Stimulated activated memory B cell treated with anti-CD40 and anti-IgM and Interleukin-4, amounts not matched to agents 10 μg/mL and 1 μg/mL and 100 μg/mL, for 72 hours (primary cell): ENCODE data around the gene SLC26A5.

Experiments used
- ATAC-seq: fragments of 150-1000 bp; cut with Tn5 transposase; 2 replicates; pipeline ENCODE4 v1.10.0; 2021
- H3K27ac Mint-ChIP-seq: one replicate; pipeline ENCODE4 v1.8.0; 2022; ENCODE audit warnings: mild to moderate bottlenecking, mixed read lengths
- H3K27me3 Mint-ChIP-seq: one replicate; pipeline ENCODE4 v1.8.0; 2022; ENCODE audit warnings: mixed read lengths
- H3K36me3 Mint-ChIP-seq: one replicate; pipeline ENCODE4 v1.8.0; 2022; ENCODE audit warnings: mixed read lengths
- H3K4me1 Mint-ChIP-seq: one replicate; pipeline ENCODE4 v1.8.0; 2022; ENCODE audit warnings: mixed read lengths
- H3K4me3 Mint-ChIP-seq: one replicate; pipeline ENCODE4 v1.8.0; 2022; ENCODE audit warnings: mild to moderate bottlenecking, moderate library complexity, mixed read lengths
- H3K9me3 Mint-ChIP-seq: one replicate; pipeline ENCODE4 v1.8.0; 2022; ENCODE audit warnings: mixed read lengths

Gene SLC26A5

DNA sequence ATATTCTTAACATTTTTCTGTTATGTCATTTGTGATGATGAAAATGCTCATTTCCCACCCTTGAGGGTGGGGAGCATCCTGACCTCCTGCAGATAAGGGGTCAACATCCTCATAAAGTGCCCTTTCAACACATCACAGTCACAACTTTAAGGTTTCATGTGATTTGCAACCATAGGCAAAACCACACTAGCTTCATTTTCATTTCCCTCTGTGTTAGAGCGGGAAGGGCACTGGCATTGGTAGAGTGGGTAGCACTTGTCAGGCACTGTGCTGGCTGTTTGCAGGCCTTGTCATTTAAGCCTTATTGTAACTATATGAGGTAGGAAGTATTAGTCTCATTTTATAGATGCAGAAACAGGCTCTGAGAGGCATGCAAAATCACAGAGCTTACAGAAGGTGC lies 58.8 kb downstream of the SLC26A5 start:
- Mint-ChIP-seq H3K4me1 (no peaks in the 10 kb centered on the region), H3K27me3 (peaks cover 15% of the 10 kb centered on the region), H3K9me3 (no peaks in the 10 kb centered on the region), H3K36me3 (no peaks in the 10 kb centered on the region), H3K27ac (no peak overlapping the region), H3K4me3 (no peak overlapping the region)
- ATAC-seq, result no peak

DNA sequence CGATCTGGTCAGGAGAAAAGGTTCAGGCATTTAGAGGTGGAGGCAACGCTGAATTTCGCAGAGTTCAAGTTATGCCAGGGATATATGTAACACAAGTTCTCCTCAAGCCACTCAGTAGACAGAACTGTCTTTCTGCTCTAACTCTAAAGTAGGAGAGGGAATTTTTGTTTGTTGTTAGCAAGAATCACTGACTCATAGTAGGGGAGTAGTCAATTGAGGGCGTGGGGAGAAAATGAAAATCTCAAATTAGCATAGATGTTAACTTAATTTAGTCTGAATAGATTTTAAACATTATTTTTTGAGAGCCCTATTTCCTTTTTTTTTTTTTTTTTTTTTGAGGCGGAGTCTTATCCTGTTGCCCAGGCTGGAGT lies 64.0 kb downstream of the SLC26A5 start:
- Mint-ChIP-seq H3K4me1 (no peaks in the 10 kb centered on the region), H3K9me3 (no peaks in the 10 kb centered on the region), H3K36me3 (no peaks in the 10 kb centered on the region), H3K4me3 (no peak overlapping the region), H3K27ac (no peak overlapping the region), H3K27me3 (peaks cover 8% of the 10 kb centered on the region)
- ATAC-seq, result no peak

DNA sequence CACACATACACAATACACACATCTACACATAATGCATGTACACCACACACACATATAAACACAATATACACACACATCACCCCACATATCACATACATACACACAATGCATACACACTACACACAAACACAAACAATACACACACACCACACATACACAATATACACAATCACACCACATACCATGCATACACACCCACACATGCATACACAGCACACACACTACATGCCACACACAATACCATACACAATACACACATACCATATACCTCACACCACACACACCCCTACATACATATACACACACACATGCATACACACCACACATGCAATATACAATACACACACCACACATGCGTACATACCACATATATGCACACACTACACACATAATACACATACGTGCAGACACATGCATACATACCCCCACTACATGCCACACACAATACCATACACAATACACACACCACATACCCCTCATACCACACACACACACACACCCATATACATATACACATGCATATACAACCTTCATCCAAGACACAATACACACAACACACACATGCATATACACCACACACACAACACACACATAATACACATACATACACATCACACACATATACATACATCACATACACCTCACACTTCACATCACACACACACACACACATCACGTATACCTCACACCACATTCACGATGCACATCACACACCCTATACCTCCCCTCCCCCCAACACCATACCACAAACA lies 64.6 kb downstream of the SLC26A5 start:
- Mint-ChIP-seq H3K9me3 (no peaks in the 10 kb centered on the region), H3K4me1 (no peaks in the 10 kb centered on the region), H3K27me3 (peaks cover 8% of the 10 kb centered on the region), H3K27ac (no peak overlapping the region), H3K36me3 (no peaks in the 10 kb centered on the region), H3K4me3 (no peak overlapping the region)
- no peak for ATAC-seq

DNA sequence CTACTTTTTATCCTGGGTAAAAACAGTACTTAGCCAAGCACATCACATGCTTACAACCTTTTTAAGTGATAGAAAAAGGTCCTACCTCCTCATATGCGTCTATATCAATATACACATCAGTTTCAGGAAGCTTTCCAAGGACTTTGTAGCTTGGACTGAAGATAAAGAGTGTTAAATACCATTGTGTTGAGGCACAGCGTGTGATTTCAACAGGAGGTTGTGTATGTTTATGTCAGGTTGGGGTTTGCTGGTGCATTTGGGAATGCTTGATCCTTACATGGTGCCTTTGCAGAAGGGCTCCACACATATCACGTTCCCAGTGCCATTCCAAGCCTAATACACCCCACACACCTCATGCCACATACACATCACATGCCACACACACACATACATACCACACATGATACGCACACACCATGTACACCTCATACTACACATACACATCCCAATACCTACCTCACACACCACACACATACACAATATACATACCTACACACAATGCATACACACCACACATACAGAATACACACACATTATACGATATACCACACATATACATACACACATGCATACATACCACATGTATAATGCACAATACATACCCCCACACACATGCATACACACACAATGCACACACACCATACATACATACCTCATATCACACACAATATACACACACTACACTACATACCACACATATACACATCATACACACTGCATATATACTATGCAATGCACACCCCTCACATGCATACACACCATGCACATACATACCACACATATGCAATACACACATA lies 65.4 kb downstream of the SLC26A5 start:
- no peaks in the 10 kb centered on the region for H3K9me3 Mint-ChIP-seq
- no peak for ATAC-seq
- no peaks in the 10 kb centered on the region for H3K4me1 Mint-ChIP-seq
- H3K4me3 Mint-ChIP-seq, result no peak overlapping the region
- no peaks in the 10 kb centered on the region for H3K36me3 Mint-ChIP-seq
- H3K27ac Mint-ChIP-seq, result no peak overlapping the region
- H3K27me3 Mint-ChIP-seq, result peaks cover 8% of the 10 kb centered on the region

DNA sequence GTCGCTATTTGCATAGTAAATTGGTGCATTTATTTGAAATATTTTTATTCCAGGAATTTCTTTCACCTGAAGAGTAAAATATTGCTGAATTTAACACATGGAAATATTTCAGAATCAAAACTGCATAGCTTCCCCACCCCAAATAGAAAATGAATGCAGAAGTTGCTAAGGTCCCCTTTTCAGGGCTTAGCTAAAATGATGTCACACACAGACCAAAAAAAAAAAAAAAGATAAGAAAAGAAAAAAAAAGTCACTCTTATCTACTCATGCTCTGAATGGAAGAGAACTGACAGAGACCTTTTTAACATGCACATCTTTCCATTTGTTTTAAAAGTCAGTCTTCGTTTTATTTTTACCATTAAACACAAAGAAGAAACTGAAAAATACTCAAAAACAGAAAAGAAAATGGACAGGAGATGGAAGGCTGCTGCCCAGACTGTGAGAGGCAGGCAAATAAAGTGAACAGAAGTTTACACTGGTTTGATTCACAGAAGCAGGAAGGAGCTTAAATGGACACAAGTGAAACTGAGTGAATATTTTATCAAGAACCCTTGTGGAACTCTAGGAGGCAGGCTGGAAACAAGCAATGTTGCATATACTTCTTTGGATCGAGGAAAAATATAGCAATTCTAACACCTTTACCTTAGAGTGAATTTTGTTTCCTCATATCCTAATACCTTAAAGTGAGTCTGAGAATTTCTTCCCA lies 66.6 kb downstream of the SLC26A5 start:
- peaks cover 8% of the 10 kb centered on the region for H3K27me3 Mint-ChIP-seq
- no peak overlapping the region for H3K4me3 Mint-ChIP-seq
- no peak for ATAC-seq
- H3K36me3 Mint-ChIP-seq, result no peaks in the 10 kb centered on the region
- H3K27ac Mint-ChIP-seq, result no peak overlapping the region
- no peaks in the 10 kb centered on the region for H3K4me1 Mint-ChIP-seq
- no peaks in the 10 kb centered on the region for H3K9me3 Mint-ChIP-seq

DNA sequence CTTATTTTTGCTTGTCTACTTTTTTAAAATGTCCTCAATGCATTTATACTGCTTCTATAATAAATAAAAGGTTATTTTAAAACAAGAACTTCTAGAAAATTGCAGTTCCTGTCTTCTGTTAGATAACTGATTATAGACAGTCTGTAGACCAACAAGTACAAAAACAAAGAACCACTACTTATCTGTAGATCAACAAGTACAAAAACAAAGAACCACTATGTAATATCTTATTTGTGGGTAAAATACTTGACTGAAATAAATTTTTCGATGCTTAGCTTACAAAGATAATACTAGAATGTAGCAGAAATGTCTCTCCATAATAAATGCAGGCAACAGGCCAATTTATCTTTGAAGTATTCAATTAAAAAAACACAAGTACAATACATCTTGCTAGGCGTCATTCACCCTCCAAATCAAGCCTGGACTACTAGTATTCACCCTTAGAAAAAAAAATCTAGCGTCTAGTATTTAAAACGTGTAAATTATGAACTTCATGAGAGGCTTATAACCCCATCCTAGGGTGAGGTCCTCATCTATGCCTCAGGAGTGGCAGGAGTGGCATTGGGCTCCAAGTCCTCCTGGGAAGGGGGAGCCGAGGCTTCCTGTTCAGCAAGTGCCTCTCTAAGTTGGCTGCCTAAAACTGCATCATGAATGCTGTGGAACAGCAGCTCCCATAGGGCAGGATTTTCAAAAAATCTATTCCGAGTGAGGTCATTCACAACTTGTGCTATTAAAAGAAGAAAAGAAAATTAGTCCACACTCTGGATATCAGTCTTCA lies 72.0 kb downstream of the SLC26A5 start:
- Mint-ChIP-seq H3K27me3 (peaks cover 8% of the 10 kb centered on the region), H3K9me3 (no peaks in the 10 kb centered on the region), H3K4me3 (no peak overlapping the region), H3K4me1 (no peaks in the 10 kb centered on the region), H3K27ac (no peak overlapping the region), H3K36me3 (peaks cover 8% of the 10 kb centered on the region)
- no peak for ATAC-seq

DNA sequence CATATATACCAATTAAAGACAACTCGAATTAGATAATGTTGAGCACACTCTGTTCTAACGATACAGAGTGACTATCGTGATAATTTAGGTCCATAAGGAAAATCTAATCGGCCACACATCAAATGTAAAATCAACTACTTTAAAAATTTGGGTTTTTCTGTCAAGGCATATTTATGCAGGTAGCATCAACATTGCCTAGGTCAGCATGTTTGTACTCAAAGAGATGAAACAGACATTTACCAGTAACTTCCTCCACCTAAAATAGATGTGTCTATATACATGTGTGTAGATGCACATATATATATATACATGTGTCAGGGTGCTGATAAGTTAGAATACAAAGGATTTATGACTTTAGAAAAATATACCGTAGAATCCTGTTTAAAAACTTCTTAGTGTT lies 76.6 kb downstream of the SLC26A5 start:
- Mint-ChIP-seq H3K27me3 (no peaks in the 10 kb centered on the region), H3K4me3 (no peak overlapping the region), H3K36me3 (peaks cover 38% of the 10 kb centered on the region), H3K9me3 (no peaks in the 10 kb centered on the region), H3K27ac (no peak overlapping the region), H3K4me1 (no peaks in the 10 kb centered on the region)
- ATAC-seq, result no peak

DNA sequence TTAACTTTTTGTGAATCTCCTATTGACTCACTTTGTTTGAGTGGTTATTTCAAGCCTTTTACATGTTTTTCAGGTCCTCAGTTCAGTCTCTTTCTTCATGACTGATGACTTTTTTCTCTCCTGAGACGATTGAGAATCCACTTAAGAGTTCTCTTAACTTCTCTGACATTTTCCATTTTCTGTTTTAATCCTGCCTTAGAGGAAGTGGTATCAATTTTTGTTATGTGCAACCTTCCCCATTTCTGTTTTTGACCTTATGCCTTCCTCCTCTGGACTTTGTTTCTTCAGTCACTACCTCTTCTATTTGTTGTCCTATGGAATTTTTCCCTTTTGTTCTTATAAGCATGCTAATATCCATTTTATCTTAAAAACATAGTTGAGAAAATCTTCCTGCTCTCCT lies 96.2 kb downstream of the SLC26A5 start:
- Mint-ChIP-seq H3K27me3 (no peaks in the 10 kb centered on the region), H3K4me3 (peak overlapping the region; percentile 79), H3K36me3 (peaks cover 33% of the 10 kb centered on the region), H3K27ac (peak overlapping the region; percentile 93), H3K4me1 (peaks cover 46% of the 10 kb centered on the region), H3K9me3 (no peaks in the 10 kb centered on the region)
- peak; percentile 56 for ATAC-seq

DNA sequence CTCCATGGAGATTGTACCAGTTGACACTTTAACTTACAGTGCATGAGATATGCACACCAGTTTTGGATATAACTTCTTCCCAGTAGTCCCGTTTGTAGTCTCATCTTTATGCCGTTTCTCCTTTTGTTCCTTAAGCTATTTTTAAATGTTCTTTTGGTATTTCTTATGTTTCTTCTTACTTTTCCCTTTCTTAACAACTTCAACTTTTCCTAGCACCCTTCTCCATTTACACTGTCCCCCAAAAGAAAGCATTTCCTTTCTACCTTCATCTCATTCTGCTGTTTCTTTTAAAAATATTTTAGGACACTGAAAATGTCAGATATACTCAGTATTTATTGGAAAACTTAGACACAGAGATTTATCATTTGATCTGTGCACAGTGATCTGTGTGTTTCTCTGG lies 97.0 kb downstream of the SLC26A5 start:
- Mint-ChIP-seq H3K4me3 (peak overlapping the region; percentile 88), H3K9me3 (no peaks in the 10 kb centered on the region), H3K27me3 (no peaks in the 10 kb centered on the region), H3K36me3 (peaks cover 33% of the 10 kb centered on the region), H3K27ac (peak overlapping the region; percentile 93), H3K4me1 (peaks cover 46% of the 10 kb centered on the region)
- ATAC-seq, result no peak

DNA sequence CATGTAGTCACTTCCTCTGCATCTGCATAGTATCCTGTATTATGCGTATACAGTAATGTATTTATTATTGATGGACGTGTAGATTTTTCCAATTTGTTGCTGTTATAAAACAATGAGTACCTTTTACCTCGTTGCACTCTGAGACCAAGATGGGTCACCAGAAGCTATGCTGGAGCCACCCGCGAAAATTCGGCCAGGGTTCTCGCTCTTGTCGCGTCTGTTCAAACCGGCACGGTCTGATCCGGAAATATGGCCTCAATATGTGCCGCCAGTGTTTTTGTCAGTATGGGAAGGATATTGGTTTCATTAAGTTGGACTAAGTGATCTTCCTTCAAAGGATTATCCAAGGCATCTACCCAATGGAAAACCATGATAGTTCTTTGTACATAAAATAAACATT lies 97.6 kb downstream of the SLC26A5 start:
- Mint-ChIP-seq H3K4me3 (peak overlapping the region; percentile 99), H3K9me3 (no peaks in the 10 kb centered on the region), H3K27ac (peak overlapping the region; percentile 93), H3K4me1 (peaks cover 46% of the 10 kb centered on the region), H3K27me3 (no peaks in the 10 kb centered on the region), H3K36me3 (peaks cover 33% of the 10 kb centered on the region)
- ATAC-seq, result no peak

DNA sequence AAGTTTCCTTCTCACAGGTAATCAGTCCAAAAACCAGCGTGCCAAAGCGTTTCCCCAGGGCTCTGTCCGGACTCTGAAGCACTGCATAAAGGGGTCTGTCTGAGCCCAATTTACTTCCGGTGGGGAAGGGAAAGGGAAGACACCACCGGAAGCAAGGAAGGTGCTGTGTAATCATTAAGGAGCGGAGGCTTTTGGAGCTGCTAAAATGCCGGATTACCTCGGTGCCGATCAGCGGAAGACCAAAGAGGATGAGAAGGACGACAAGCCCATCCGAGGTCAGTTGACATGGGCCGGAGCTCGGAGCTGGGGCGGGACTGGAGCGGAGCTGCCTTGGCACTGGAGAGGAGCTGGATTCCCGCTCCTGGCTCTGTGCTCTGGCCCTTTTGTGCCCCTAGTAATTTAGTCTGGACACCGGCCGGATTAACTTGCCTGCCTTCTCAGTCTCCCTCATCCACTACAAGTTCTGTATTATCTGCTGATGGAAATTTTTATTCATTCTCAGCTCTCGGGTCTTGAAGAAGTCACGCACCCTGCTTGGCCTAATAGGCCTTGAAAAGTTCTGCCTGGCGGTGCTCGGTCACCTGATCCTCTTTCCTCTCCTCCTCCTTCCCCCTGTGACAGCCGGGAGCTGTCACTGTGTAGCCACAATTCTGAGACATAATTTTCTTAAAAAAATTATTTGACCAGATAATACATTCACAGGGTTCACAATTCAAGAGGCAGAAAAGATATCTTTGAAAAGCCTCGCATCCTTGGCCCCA lies 98.3 kb downstream of the SLC26A5 start, which contains the start of gene PSMC2:
Gene PSMC2, plus strand, starts transcription at position 137 of the 761 bp plus-strand sequence. Its CDS starts 69 bp downstream, at position 206.
- peak; percentile 82 for ATAC-seq
- Mint-ChIP-seq H3K27me3 (no peaks in the 10 kb centered on the region), H3K9me3 (no peaks in the 10 kb centered on the region), H3K4me3 (peak within 1 kb of the TSS; percentile 99), H3K4me1 (peaks cover 39% of the 10 kb centered on the region), H3K27ac (peak within 1 kb of the TSS; percentile 93), H3K36me3 (peaks cover 27% of the 10 kb centered on the region)

DNA sequence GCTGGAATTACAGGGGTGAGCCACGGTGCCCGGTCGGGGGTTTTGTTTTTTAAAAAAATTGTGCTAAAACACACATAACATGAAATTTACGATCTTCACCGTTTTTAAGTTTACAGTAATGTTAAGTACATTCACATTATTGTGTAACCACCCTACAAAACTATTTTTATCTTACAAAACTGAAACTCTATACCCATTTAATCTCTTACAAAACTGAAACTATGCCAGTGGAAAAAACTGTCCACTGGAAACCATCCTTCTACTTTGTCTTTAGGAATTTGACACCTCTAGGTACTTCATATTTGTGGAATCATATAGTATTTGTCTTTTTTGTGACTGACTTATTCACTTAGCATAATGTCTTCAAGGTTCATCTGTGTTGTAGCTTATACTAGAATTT lies 99.6 kb downstream of the SLC26A5 start:
- Mint-ChIP-seq H3K27ac (no peak overlapping the region), H3K36me3 (peaks cover 24% of the 10 kb centered on the region), H3K4me3 (no peak overlapping the region), H3K4me1 (peaks cover 30% of the 10 kb centered on the region), H3K27me3 (no peaks in the 10 kb centered on the region), H3K9me3 (no peaks in the 10 kb centered on the region)
- ATAC-seq, result no peak

DNA sequence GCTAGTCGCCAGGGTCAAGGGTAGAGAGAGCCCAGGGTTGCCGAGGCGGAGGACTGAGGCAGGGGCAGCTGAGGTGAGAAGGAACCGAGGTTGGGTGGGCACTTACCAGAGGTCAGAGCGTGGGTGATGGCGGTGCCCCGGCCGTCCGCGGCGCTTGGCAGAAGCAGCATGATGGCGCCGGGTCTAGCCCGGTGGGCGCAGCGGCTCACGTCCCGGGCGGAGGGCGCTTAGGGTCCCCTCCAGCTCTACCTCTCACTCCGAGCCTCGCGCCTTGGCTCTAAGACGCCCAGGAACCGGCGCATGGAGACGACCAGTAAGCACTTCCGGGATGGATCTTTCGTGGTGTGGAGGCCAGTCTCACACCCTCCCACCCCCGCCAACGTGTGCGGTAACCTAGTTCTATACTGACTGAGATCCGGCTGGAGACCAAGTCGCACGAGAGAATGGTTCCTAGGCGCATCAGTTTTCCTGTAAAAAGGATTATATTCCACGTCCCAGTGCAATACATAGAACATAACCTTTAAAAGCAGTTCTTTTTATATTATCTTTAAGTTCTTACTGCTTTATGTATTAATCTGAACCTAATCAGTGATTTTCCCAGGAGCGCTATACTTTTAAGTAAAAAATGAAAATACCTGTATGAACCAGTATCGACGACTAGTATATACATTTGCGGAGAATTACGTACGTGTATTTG lies 101.4 kb downstream of the SLC26A5 start, which contains the start of gene DNAJC2:
Gene DNAJC2, minus strand, starts transcription at position 315 of the 697 bp plus-strand sequence. Its CDS starts 145 bp downstream, at position 170.
- Mint-ChIP-seq H3K36me3 (peaks cover 31% of the 10 kb centered on the region), H3K27me3 (no peaks in the 10 kb centered on the region), H3K9me3 (no peaks in the 10 kb centered on the region), H3K4me3 (peak within 1 kb of the TSS; percentile 98), H3K4me1 (peaks cover 31% of the 10 kb centered on the region), H3K27ac (peak within 1 kb of the TSS; percentile 98)
- ATAC-seq, result peak; percentile 90
